Natural killer cell (primary cell): ENCODE results near the gene CDH16. TPM values are rescaled to one million over a fixed set of nuclear protein-coding genes. Genes with fewer than 3 reads are reported as not detected.
A peak's percentile ranks its signal among the peaks of the same experiment; 100 is the strongest.

ENCODE experiments used
- ATAC-seq, 3 donors: fragments of 150-1000 bp in 2 of 3; fragments of 200-7000 bp in 1 of 3; cut with Tn5 transposase; 1 replicate in 1 of 3; 2 replicates in 2 of 3; pipeline ENCODE4 v1.10.0; 2021; ENCODE audit warnings: mild to moderate bottlenecking in 2 of 3, moderate library complexity in 2 of 3
- DNase-seq, 2 donors: peaks; one replicate each; pipeline versions ENCODE4 v3.0.0 to v3.0.0-alpha.2; 2013 to 2021; ENCODE audit warnings: mixed read lengths in 1 of 2
- H3K27ac ChIP-seq: one replicate; pipeline ENCODE4 v1.5.1; 2013; ENCODE audit warnings: mild to moderate bottlenecking, low read length
- H3K27me3 ChIP-seq: one replicate; pipeline ENCODE4 v1.6.1; 2013; ENCODE audit warnings: low read length; ENCODE audit not compliant: control insufficient read depth, insufficient read depth
- H3K36me3 ChIP-seq: one replicate; pipeline ENCODE4 v1.6.1; 2013; ENCODE audit warnings: low read length; ENCODE audit not compliant: control insufficient read depth, insufficient read depth
- H3K4me1 ChIP-seq: one replicate; pipeline ENCODE4 v1.6.1; 2013; ENCODE audit warnings: low read length; ENCODE audit not compliant: control insufficient read depth, insufficient read depth
- H3K4me3 ChIP-seq: one replicate; pipeline ENCODE4 v1.5.1; 2013; ENCODE audit warnings: low read length
- H3K9me3 ChIP-seq: one replicate; pipeline ENCODE4 v1.6.1; 2013; ENCODE audit warnings: low read length; ENCODE audit not compliant: control insufficient read depth, insufficient read depth
- H3K27ac Mint-ChIP-seq, 2 donors: one replicate each; pipeline ENCODE4 v1.8.0; 2022; ENCODE audit warnings: mild to moderate bottlenecking in 2 of 2, mixed read lengths in 2 of 2, moderate library complexity in 1 of 2
- H3K27me3 Mint-ChIP-seq, 2 donors: one replicate each; pipeline ENCODE4 v1.8.0; 2022; ENCODE audit warnings: low read depth in 2 of 2, mixed read lengths in 2 of 2
- H3K36me3 Mint-ChIP-seq: one replicate; pipeline ENCODE4 v1.8.0; 2022; ENCODE audit warnings: mixed read lengths
- H3K4me1 Mint-ChIP-seq, 2 donors: one replicate each; pipeline ENCODE4 v1.8.0; 2022; ENCODE audit warnings: mixed read lengths in 2 of 2
- H3K4me3 Mint-ChIP-seq: one replicate; pipeline ENCODE4 v1.8.0; 2022; ENCODE audit warnings: mild to moderate bottlenecking, moderate library complexity, mixed read lengths
- H3K9me3 Mint-ChIP-seq, 2 donors: one replicate each; pipeline ENCODE4 v1.8.0; 2022; ENCODE audit warnings: mixed read lengths in 2 of 2
- WGBS: methylation state at CpG from one replicate; pipeline ENCODE4 v1.1.7; 2013; ENCODE audit warnings: missing lambda C conversion rate; ENCODE audit not compliant: insufficient coverage; 5-methylcytosine and 5-hydroxymethylcytosine counted together
- intact Hi-C: fragments of 100-400 bp; cut with micrococcal nuclease; formaldehyde crosslinking; loops from one replicate; pipeline ENCODE4 v1.14.2; 2022
- total RNA-seq, 4 donors: library from RNA; stranded (reverse); fragments of 120-200 nt in 1 of 4; gene quantifications; one replicate each; pipeline versions ENCODE4 v1.2.3 to v1.2.4, GENCODE V29; 2013 to 2022
- TF ChIP-seq, protein P1 (sequence below): fragments of 200-600 bp; IDR thresholded peaks from one replicate; pipeline ENCODE4 v1.8.0; 2022; ENCODE audit warnings: antibody characterized with exemption

Gene CDH16
- total RNA-seq, 3 donors from 2014 or later (not counting 1 experiment from before 2014, with no cell fraction given), result not detected

DNA sequence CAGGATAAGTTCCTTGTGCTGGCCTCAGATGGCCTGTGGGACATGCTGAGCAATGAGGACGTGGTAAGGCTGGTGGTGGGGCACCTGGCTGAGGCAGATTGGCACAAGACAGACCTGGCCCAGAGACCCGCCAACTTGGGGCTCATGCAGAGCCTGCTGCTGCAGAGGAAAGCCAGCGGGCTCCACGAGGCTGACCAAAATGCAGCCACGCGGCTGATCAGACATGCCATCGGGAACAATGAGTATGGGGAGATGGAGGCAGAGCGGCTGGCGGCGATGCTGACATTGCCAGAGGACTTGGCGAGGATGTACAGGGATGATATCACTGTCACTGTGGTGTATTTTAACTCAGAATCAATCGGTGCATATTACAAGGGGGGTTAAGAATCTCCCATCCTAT lies 33.2 kb downstream of the CDH16 start:
- 93% methylated on average over 12 of the region's 12 CpGs for WGBS
- Mint-ChIP-seq H3K9me3 (no peaks in the 10 kb centered on the region), H3K4me1 (peaks cover 15 to 32% of the 10 kb centered on the region in 2 donors), H3K36me3 (no peaks in the 10 kb centered on the region), H3K27ac (no peak overlapping the region), H3K27me3 (no peaks in the 10 kb centered on the region), H3K4me3 (no peak overlapping the region)
- TF ChIP-seq, protein P1, sequence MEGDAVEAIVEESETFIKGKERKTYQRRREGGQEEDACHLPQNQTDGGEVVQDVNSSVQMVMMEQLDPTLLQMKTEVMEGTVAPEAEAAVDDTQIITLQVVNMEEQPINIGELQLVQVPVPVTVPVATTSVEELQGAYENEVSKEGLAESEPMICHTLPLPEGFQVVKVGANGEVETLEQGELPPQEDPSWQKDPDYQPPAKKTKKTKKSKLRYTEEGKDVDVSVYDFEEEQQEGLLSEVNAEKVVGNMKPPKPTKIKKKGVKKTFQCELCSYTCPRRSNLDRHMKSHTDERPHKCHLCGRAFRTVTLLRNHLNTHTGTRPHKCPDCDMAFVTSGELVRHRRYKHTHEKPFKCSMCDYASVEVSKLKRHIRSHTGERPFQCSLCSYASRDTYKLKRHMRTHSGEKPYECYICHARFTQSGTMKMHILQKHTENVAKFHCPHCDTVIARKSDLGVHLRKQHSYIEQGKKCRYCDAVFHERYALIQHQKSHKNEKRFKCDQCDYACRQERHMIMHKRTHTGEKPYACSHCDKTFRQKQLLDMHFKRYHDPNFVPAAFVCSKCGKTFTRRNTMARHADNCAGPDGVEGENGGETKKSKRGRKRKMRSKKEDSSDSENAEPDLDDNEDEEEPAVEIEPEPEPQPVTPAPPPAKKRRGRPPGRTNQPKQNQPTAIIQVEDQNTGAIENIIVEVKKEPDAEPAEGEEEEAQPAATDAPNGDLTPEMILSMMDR, result no peak
- Histone ChIP-seq H3K27ac (no peak overlapping the region), H3K9me3 (no peaks in the 10 kb centered on the region), H3K36me3 (peaks cover 27% of the 10 kb centered on the region), H3K4me3 (no peak overlapping the region), H3K4me1 (peaks cover 11% of the 10 kb centered on the region), H3K27me3 (no peaks in the 10 kb centered on the region)
- no peak for DNase-seq
- intact Hi-C loops, result no loop called here
- no peak for ATAC-seq

DNA sequence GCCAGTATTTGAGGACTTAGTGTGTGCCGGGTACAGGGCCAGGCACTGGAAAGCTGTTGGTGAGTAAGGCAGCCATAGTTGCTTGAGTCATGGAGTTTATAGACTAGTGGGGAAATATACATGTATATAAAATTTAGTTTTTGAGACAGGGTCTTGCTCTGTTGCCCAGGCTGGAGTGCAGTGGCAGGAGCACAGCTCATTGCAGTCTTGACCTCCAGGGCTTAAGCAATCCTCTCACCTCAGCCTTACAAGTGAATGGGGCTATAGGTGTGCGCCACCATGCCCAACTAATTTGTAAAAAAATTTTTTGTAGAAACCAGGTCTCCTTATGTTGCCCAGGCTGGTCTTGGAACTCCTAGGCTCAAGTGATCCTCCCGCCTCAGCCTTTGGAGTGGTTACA lies 36.0 kb downstream of the CDH16 start:
- intact Hi-C loops, result no loop called here

DNA sequence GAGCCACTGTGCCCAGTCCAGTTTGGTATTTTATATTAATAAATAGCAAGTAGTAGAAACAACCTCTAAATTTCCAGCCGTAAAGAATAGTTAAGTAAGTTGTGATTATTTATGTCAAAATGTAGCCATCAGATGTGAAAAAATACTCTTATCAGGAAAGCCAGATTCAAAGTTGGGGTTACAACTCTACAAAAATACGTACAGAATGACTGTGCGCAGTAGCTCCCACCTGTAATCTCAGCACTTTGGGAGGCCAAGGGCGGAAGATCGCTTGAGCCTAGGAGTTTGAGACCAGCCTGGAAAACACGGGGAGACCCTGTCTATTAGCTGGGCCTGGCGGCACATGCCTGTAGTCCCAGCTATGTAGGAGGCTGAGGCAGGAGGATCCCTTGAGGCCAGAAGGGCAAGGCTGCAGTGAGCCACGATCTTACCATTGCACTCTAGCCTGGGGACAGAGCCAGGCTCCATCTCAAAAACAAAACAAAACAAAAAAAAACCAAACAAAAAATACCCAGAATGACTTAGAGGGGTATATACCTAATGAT lies 36.6 kb downstream of the CDH16 start:
- Mint-ChIP-seq H3K9me3 (no peaks in the 10 kb centered on the region), H3K4me1 (peaks cover 30 to 44% of the 10 kb centered on the region in 2 donors), H3K4me3 (peak overlapping the region; percentile 67), H3K27me3 (no peaks in the 10 kb centered on the region), H3K27ac (no peak overlapping the region), H3K36me3 (no peaks in the 10 kb centered on the region)
- TF ChIP-seq, protein P1, result no peak
- no peak overlapping the region for H3K4me3 ChIP-seq
- H3K27me3 ChIP-seq, result no peaks in the 10 kb centered on the region
- no peak for DNase-seq
- H3K36me3 ChIP-seq, result peaks cover 21% of the 10 kb centered on the region
- no peak for ATAC-seq
- H3K4me1 ChIP-seq, result peaks cover 28% of the 10 kb centered on the region
- no peak overlapping the region for H3K27ac ChIP-seq
- no peaks in the 10 kb centered on the region for H3K9me3 ChIP-seq
- 93% methylated on average over 7 of the region's 8 CpGs for WGBS
- intact Hi-C loops, result no loop called here

More for the DNA sequence above, 36.0 kb downstream of the CDH16 start:
- Histone ChIP-seq H3K27ac (no peak overlapping the region), H3K36me3 (peaks cover 21% of the 10 kb centered on the region), H3K9me3 (no peaks in the 10 kb centered on the region), H3K4me1 (peaks cover 28% of the 10 kb centered on the region), H3K27me3 (no peaks in the 10 kb centered on the region), H3K4me3 (no peak overlapping the region)
- H3K27me3 Mint-ChIP-seq, result no peaks in the 10 kb centered on the region
- H3K36me3 Mint-ChIP-seq, result no peaks in the 10 kb centered on the region
- H3K9me3 Mint-ChIP-seq, result no peaks in the 10 kb centered on the region
- TF ChIP-seq, protein P1, result no peak
- no peak for DNase-seq
- H3K4me1 Mint-ChIP-seq, result peaks cover 29 to 48% of the 10 kb centered on the region in 2 donors
- ATAC-seq, result no peak
- no peak overlapping the region for H3K4me3 Mint-ChIP-seq
- no peak overlapping the region for H3K27ac Mint-ChIP-seq
- 97% methylated on average over 2 of the region's 3 CpGs for WGBS

DNA sequence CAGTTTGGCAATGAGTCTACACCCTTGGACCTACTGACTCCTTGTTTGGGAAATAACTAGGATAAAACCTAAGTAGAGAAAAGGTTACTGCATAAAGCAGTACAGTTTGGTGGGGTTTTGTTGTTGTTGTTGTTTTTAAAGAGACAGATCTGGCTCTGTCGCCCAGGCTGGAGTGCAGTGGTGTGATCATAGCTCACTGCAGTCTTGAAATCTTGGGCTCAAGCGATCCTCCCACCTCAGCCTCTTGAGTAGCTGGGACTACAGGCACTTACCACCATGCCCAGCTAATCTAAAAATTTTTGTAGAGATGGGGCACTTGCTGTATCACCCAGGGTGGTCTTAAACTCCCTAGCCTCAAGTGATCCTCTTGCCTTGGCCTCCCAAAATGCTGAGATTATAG lies 37.1 kb downstream of the CDH16 start:
- Mint-ChIP-seq H3K27me3 (no peaks in the 10 kb centered on the region), H3K36me3 (no peaks in the 10 kb centered on the region), H3K4me3 (peak overlapping the region; percentile 67), H3K9me3 (no peaks in the 10 kb centered on the region), H3K27ac (no peak overlapping the region), H3K4me1 (peaks cover 30 to 40% of the 10 kb centered on the region in 2 donors)
- intact Hi-C loops, result no loop called here
- H3K27me3 ChIP-seq, result no peaks in the 10 kb centered on the region
- no peak overlapping the region for H3K27ac ChIP-seq
- H3K9me3 ChIP-seq, result no peaks in the 10 kb centered on the region
- 75% methylated on average over 2 of the region's 2 CpGs for WGBS
- H3K36me3 ChIP-seq, result peaks cover 19% of the 10 kb centered on the region
- DNase-seq (no peak), ATAC-seq (no peak)
- peaks cover 28% of the 10 kb centered on the region for H3K4me1 ChIP-seq
- no peak overlapping the region for H3K4me3 ChIP-seq
- TF ChIP-seq, protein P1, result no peak
